ENCODE measurements around the gene PDZD7. TPM values are rescaled to one million over a fixed set of nuclear protein-coding genes. Genes with fewer than 3 reads are reported as not detected.

The PDZD7 gene
- polyA plus RNA-seq, 1 of the 3 experiments (the other 2 are of a cell fraction), result 1.9 TPM

GRCh38 chr10:100987685-100988049 lies 43.3 kb downstream of the PDZD7 start:
- TF ChIP-seq ZBTB33 (IDR thresholded peaks at IDR 0.05; ENCODE audit: borderline replicate concordance, low read depth), result no peak
- no peak for TF ChIP-seq NFIC (IDR thresholded peaks at IDR 0.05; ENCODE audit: borderline replicate concordance)
- no peak; the same call in 1 of the 2 replicates for TF ChIP-seq GABPA (IDR thresholded peaks at IDR 0.05; ENCODE audit: low read depth)
- no peak for TF ChIP-seq RFX5 (IDR thresholded peaks at IDR 0.05; ENCODE audit: low read length)
- TF ChIP-seq USF1 (IDR thresholded peaks at IDR 0.05; ENCODE audit: borderline replicate concordance, low read depth), result no peak
- no peak for TF ChIP-seq CTCF (IDR thresholded peaks at IDR 0.05)
- TF ChIP-seq ELF1 (IDR thresholded peaks at IDR 0.05), result no peak
- no peak for TF ChIP-seq GATA2 (CRISPR knock-in tag; IDR thresholded peaks at IDR 0.05)
- no peak for TF ChIP-seq EZH2phosphoT487 (IDR thresholded peaks at IDR 0.05; ENCODE audit: borderline replicate concordance, low read depth)
- TF ChIP-seq MXI1 (IDR thresholded peaks at IDR 0.05; ENCODE audit: low read depth, low read length), result no peak
- TF ChIP-seq SMC3 (IDR thresholded peaks at IDR 0.05; ENCODE audit: low read depth, low read length), result no peak
- no peak for TF ChIP-seq TCF12 (IDR thresholded peaks at IDR 0.05)
- TF ChIP-seq TEAD4 (IDR thresholded peaks at IDR 0.05; ENCODE audit: borderline replicate concordance, insufficient read depth), result no peak
- POLR2A ChIA-PET, result interaction anchor here (0.8 to 1.0 kb wide), 2 partner anchors 10 to 19 kb away, joined by 3 read pairs; no protein-coding TSS in a partner anchor
- CTCF ChIA-PET, result interaction anchor here (0.7 to 24.5 kb wide), 5 partner anchors 10 to 29 kb away, joined by 3 to 443 read pairs (median 17); partner anchors contain the start of gene LZTS2

More at GRCh38 chr10:100987685-100988049, 43.3 kb downstream of the PDZD7 start:
- Histone ChIP-seq H2AFZ (ENCODE audit: low read depth) (peak overlapping the region; percentile 90), H4K20me1 (ENCODE audit: insufficient read depth) (0 out of 2 replicates have a peak, but pooled peaks cover 4% of the 10 kb centered on the region), H3K4me2 (peak overlapping the region; percentile 98), H3K4me1 (ENCODE audit: control insufficient read depth in 1 of 2, insufficient read depth in 2 of 2, low read depth in 1 of 2, low read length in 1 of 2) (peaks cover 21 to 45% of the 10 kb centered on the region in 2 experiments), H3K27ac (ENCODE audit: low read depth in 2 of 2, low read length in 1 of 2) (peak overlapping the region; percentile 56 to 95; a peak in 2 of 4 replicates), H3K9me3 (no peaks in the 10 kb centered on the region), H3K79me2 (ENCODE audit: insufficient read depth) (peaks cover 57% of the 10 kb centered on the region), H3F3A (replicated peaks; ENCODE audit: insufficient read depth) (no peaks in the 10 kb centered on the region), H3K36me3 (replicated peaks in 1 of 2; ENCODE audit: control insufficient read depth in 1 of 2, insufficient read depth in 2 of 2, low read length in 1 of 2) (peaks cover 29 to 47% of the 10 kb centered on the region in 2 experiments), H3K9me2 (no peaks in the 10 kb centered on the region), H3K9ac (peak overlapping the region; percentile 84), H3K4me3 (ENCODE audit: low read depth in 2 of 2, low read length in 1 of 2) (peak overlapping the region; percentile 85 to 98), H3K27me3 (ENCODE audit: insufficient read depth) (no peaks in the 10 kb centered on the region)
- DNase-seq, result no peak
- under 1% methylated on average over 15 of the region's 15 CpGs for WGBS (ENCODE audit: low lambda C conversion rate)
